Measurements from ENCODE around the gene IFI35.

IFI35 gene

GRCh38 chr17:43026595-43026994, 20.0 kb downstream of the IFI35 start:
- ChIA-PET POLR2A (no interaction called here), CTCF (no interaction called here)
- H3K9me3 ChIP-seq (ENCODE audit: control insufficient read depth, insufficient read depth, low read depth, low read length), result no peaks in the 10 kb centered on the region
- H3K4me3 ChIP-seq (ENCODE audit: low read depth, low read length), result no peak overlapping the region
- H3K4me1 ChIP-seq (ENCODE audit: control insufficient read depth, insufficient read depth, low read length), result no peaks in the 10 kb centered on the region; the same call in 1 of the 2 replicates
- H3K27ac ChIP-seq (ENCODE audit: extremely low read depth, low read depth, low read length), result no peak overlapping the region
- peaks cover 0 to 14% of the 10 kb centered on the region in 2 experiments; a peak in 1 of 3 replicates for H3K36me3 ChIP-seq (ENCODE audit: control insufficient read depth in 2 of 2, insufficient read depth in 1 of 2, low read length in 2 of 2)
- TF ChIP-seq SP7 (tag by site-specific recombination; IDR thresholded peaks at IDR 0.05) (no peak), ZNF777 (tag by site-specific recombination; IDR thresholded peaks at IDR 0.05; ENCODE audit: borderline replicate concordance) (no peak), ZNF223 (tag by site-specific recombination; IDR thresholded peaks at IDR 0.05) (no peak), ZNF707 (tag by site-specific recombination; IDR thresholded peaks at IDR 0.05) (no peak), EGR2 (tag by site-specific recombination; IDR thresholded peaks at IDR 0.05; ENCODE audit: low read depth) (no peak), ZBTB6 (tag by site-specific recombination; IDR thresholded peaks at IDR 0.05) (0 out of 2 replicates have a peak, but pooled peaks have one; percentile 62), ZNF677 (tag by site-specific recombination; IDR thresholded peaks at IDR 0.05) (no peak), TSHZ1 (tag by site-specific recombination; IDR thresholded peaks at IDR 0.05; ENCODE audit: borderline replicate concordance) (no peak), RBAK (tag by site-specific recombination; IDR thresholded peaks at IDR 0.05) (no peak), PRDM6 (tag by site-specific recombination; IDR thresholded peaks at IDR 0.05) (0 out of 2 replicates have a peak, but pooled peaks have one; percentile 32), ZNF394 (tag by site-specific recombination; IDR thresholded peaks at IDR 0.05; ENCODE audit: borderline replicate concordance) (no peak), ZSCAN16 (tag by site-specific recombination; IDR thresholded peaks at IDR 0.05) (no peak), FEZF1 (tag by site-specific recombination; IDR thresholded peaks at IDR 0.05) (peak; percentile 80), ZNF561 (tag by site-specific recombination; IDR thresholded peaks at IDR 0.05; ENCODE audit: borderline replicate concordance) (peak; percentile 53; the same call in 1 of the 2 replicates), IKZF3 (tag by site-specific recombination; IDR thresholded peaks at IDR 0.05) (0 out of 2 replicates have a peak, but pooled peaks have one; percentile 26), PRDM1 (tag by site-specific recombination; IDR thresholded peaks at IDR 0.05) (no peak), PRDM4 (tag by site-specific recombination; IDR thresholded peaks at IDR 0.05) (peak; percentile 43; the same call in 1 of the 2 replicates), ZFHX2 (tag by site-specific recombination; conservative IDR thresholded peaks at IDR 0.05) (no peak), INSM2 (tag by site-specific recombination; IDR thresholded peaks at IDR 0.05) (no peak), ZNF184 (tag by site-specific recombination; IDR thresholded peaks at IDR 0.05) (no peak), AEBP2 (tag by site-specific recombination; IDR thresholded peaks at IDR 0.05; ENCODE audit: borderline replicate concordance) (no peak)

All from HEK293 (cell line).